SHP77 (cell line): ENCODE measurements around the gene PTPN20.
"Not testable (repeated sequence)": the region's sequence is repeated elsewhere in the genome, so short reads cannot be mapped to it uniquely, and the experiment has no call there.

Source experiments
- DNase-seq, 2 experiments: peaks; one replicate each; lab custom pipeline; 2025; lab: John Stamatoyannopoulos, UW

The PTPN20 gene

GRCh38 chr10:46911144-46911876, at the start of gene PTPN20:
PTPN20 (plus strand) TSS chr10:46911428; CDS start chr10:46932500, 21,072 bp downstream.
- not testable (repeated sequence) for DNase-seq

DNA sequence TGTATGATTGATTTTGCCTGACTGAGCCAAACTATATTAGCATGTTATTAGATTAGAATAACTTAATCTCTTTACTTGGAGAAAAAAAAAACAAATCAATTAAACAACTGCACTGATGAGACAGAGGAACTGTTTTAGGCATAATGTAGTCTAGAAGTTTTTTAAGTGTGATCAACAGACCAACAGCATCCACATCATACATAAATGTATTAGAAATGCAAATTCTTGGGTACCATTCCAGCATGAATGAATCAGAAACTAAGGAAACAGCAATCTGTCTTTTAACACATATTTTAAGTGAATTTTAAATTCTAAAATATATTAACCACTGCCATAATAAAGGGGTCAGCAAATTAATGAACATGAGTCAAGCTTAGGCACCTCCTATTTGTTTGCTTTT, 41.5 kb upstream of the PTPN20 start:
- not testable (repeated sequence) for DNase-seq

DNA sequence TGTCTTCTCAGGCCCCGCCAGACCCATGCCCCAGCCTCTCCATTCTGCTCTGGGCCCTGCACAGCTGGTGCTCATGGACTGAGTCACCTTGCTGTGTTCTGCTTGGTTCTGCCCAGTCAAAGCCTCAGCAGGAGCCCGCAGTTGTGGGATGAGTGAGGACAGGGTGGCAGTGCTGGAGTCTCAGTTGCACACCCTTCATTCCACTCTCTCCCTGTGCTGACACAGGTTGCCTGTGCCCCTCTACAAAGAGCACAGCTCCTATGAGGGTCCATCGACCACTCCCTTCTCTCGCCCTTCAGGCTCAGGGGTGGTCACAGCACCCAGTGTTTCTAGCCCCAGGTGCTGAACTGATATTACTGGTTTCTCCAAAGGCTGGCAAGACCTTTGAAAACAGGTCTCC, 39.6 kb upstream of the PTPN20 start:
- DNase-seq: not testable (repeated sequence)

DNA sequence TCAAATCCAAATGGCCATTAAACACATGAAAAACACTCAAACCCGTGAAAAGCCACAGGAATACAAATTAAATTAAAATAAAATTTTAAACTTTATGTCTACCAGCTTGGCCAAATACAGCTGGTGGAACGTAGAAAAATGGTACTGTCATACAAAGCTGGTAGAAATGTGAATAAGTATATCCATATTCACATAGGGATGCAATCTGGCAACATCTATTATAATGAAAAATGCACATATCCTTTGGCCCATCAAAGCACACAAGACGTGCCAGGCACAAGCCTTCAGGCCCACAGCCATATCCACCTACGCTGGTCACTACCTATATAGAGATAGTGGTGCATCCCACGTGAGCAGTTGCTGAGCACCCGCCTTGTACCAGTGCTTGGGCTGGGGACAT, 35.9 kb upstream of the PTPN20 start:
- DNase-seq: not testable (repeated sequence)

DNA sequence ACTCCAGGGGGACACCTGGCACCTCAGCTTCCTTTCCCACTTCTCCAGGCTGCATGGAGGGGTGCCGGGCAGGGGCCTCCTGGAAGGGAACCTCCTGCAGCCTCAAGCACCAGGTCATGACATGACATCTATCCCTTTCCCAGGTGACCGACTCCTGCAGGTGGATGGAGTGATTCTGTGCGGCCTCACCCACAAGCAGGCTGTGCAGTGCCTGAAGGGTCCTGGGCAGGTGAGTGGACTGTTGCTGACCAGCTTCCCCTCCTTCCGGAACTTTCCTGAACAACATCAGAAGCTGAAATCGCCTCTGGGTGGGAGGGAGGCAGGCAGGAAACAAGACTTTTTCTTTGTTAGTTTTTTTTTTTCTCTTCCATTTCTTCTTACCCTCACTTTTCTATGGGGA, 34.5 kb upstream of the PTPN20 start:
- not testable (repeated sequence) for DNase-seq

DNA sequence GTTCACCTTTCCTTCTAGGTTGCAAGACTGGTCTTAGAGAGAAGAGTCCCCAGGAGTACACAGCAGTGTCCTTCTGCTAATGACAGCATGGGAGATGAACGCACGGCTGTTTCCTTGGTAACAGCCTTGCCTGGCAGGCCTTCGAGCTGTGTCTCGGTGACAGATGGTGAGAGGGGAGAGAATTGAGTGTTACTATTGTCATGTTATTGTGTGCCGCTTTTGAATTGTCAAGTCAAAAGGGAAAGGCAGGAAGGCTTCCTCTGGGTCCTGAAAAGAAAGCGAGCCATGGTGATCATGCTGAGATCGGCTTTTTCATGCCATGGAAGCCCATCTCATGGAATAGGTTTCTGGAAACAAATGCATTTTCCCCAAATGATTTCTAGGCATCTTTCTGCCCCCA, 32.5 kb upstream of the PTPN20 start:
- DNase-seq: not testable (repeated sequence)

GRCh38 chr10:46890813-46891611, 20.2 kb upstream of the PTPN20 start:
- not testable (repeated sequence) for DNase-seq

DNA sequence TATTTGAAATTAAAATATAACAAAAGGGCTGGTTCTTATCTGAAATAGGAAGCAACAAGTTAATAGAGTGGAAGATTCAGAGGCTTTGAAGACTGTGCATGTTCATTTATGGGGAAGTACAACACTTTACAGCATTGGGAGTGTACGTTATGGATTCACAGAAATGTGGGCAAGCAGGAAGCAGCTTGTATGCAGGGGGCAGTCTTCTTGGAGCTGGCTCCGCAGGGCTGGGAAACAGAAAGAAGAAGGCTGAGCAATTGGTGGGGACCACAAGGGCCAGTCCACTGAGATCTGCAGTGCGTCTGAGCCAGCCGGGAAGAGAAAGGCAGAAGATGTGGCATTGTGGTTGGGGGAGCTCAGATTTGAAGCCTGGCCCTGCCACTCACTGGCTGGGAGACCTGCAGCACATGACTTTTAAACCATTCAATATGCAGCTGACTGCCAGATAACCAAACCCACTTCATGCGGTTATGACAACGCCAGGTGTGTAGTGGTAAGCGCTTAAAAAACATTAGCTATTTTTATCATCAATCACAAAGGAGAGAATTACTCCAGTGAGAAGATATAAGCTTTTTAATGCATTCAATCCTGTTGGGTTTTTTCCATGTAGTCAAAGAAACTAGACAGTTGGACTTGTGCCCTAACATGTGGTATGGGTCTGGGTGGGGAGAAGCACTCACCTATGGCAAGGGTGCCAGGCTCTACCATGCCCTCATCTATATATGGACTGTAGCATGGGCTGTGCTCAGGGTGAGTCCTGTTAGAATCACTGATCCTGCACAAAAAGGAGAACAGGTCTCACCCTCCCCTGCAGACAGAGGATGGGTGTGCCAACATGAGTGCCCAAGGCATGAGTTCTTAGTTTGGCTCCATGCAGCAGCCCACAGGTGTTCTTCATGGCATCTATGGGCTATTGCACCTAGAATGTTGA, 14.2 kb upstream of the PTPN20 start:
- not testable (repeated sequence) for DNase-seq

DNA sequence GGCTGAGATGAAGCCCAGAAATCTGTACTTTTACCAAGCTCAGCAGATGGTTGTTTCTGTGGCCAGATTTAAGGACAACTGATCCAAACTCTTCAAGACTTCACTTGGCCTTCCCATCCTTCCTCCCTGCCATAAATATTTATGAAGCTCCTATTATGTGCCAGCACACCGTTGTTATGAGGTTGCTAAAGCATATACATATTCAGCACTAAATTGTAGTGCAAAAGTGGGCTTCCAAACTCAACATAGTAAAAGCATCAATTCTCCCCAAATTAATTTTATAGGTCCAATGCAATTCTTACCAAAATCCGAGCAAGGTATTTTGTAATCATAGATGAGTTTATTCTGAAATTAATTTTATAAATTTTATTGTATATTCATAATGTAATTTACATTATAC, 10.0 kb upstream of the PTPN20 start:
- not testable (repeated sequence) for DNase-seq

DNA sequence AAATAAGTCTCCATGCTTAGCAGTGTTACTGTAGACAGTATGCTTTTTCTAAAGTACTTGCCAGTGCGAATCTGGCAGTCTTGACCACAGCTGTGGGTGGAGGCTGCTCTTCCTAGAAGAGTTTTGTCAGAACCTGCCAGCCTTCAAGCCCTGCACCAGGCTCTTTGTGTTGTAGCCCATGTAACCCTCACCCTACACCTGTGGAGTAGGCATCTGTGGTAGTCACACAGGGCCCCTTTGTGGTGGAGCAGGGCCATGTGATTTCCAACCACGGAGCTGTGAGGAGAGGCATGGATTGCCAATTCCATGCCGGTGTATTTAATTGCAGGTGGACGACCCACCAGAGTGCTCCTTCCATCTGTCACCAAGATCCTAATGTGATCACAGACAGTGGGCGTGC, 7.4 kb upstream of the PTPN20 start:
- not testable (repeated sequence) for DNase-seq

DNA sequence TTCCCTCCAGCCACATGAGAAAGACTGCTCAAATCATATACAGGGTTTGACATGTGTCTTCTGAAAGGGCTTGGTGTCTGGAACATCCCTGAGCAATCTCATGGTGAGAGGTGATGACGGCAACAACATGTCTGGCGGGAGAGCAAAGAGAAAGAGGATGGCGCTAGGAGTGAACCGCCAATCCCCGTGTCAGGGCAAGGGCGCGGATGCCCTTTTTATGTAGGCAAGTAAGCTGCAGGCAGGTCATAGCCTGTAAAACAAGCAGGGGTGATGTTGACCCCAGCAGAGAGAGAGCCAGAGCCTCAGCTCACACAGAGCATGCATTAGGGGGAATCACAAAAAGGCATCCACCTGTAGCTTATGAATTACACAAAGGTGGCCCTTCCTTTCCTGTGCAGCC, 4.9 kb upstream of the PTPN20 start:
- not testable (repeated sequence) for DNase-seq

DNA sequence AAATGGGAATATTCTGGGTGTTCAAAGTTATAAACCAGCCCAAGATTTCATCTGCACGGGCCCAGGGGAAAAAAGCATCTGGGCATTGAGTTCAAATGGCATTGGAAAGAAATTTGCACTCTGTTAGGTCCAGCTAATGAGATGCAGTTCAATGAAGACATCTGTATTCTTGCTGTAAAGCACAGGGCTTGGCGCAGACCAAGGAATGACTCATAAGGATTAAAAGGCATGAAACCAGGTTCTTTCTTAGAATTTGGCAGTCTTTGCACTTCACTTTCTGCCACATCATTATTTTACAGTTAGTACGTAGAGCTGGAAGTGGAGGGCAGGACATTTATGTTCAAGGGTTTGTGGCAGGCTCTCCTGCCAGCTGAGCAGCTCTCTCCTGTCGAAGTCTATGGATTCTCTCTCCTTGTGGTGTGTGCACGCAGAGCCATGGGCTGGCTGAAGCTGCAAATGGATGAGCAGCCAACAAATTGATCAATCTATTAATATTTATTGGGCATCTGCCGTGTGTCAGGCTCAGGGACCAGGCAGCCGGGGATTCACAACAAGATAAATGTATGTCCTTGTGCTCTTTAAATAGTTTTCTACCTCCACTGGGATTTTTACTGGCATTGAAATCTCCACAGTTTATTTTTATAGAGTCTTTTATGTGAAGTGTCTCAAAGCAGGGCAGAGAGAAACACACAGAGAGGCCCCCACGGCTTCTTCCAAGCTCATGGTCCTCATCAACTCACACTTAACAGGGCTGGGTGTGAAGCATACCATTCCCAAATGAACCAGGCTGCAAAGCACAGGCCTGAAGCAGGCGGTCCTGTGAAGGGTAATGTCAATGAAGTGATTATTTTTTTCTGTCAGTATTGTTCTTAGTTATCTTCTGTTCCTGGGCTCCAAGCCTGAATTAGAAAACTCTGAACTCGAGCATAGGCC, 3.8 kb upstream of the PTPN20 start:
- DNase-seq: not testable (repeated sequence)

DNA sequence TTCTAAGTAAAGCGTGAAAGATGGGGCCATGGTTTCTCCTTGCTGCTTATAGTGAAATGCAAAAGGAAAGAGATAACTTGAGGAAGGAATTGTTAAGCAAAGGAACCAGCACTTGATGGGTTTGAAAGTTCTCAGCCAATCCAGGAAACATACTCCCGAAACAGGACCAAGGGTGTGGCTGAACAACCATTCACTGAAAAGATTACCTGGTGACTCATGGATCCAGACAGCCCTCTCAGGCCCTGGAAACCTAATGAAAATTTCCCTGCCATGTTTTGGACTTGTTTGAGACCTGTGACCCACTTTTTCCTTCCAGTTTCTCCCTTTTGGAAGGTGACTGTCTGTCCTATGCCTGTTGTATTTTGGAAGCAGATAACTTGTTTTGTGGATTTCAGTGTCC, 11.3 kb downstream of the PTPN20 start:
- not testable (repeated sequence) for DNase-seq

DNA sequence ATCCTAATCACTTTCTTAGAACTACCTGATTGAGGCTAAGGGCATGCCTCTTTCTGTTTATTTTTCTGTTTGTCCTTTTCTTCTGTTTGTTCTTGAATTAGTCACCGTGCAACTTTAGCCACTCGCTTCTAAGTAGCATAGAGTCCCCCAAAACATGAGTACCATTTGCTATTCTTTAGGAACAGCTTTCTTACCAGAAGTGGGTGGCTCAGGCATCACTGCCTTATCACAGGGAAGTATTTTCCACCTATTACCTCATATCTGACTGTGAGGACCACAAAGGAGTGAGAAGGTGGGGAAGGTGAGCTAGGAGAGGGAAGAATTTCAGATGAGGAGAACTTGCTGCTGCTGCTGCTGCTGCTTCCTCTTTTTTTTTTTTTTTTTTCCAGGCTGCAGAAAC, 13.9 kb downstream of the PTPN20 start:
- DNase-seq: not testable (repeated sequence)

GRCh38 chr10:46925853-46926252, 14.6 kb downstream of the PTPN20 start:
- not testable (repeated sequence) for DNase-seq

GRCh38 chr10:46928810-46929209, 17.6 kb downstream of the PTPN20 start:
- DNase-seq: not testable (repeated sequence)

GRCh38 chr10:46932383-46932782, 21.2 kb downstream of the PTPN20 start:
- DNase-seq: not testable (repeated sequence)

GRCh38 chr10:46941091-46941490, 29.9 kb downstream of the PTPN20 start:
- DNase-seq: not testable (repeated sequence)

DNA sequence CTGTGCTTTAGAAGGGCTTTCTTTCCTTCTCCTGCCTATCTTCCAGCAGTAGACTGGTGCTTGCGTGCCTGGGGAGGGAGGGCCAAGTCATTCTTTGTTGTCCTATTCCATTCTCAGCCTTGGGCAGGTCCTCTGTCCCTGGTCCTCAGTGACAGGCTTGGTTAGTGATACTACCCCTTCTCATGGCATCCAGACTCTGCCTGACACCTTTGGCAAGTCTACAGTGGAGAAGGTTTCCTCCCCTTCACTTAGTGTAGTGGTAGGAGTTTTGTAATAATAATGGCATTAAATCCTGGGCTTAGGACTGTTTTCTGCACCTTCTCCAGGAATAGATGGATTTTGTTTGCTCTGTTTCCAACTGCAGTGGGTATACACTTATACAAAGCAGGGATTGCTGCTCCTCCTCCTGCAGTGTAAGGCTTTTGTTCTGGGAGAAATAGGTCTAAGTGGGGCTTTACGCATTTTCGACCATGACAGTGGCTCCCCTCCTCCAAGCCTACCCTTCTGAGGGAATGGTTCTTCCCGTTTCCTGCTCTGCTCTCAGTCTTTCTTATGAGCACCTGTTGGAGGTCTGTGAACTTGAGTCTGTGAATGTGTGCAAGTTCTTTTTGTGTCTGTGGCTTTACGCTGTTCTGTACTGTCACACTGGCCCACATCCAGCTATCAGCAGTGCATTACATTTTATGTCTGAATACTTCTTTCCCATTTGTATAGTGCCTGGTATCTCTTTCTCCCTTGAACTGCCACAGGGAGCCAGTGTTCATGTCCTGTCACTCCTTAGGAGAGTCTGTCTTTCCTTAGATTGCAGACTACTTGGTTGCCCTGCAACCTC, 37.7 kb downstream of the PTPN20 start:
- not testable (repeated sequence) for DNase-seq

GRCh38 chr10:46952540-46952939, 41.3 kb downstream of the PTPN20 start:
- DNase-seq: not testable (repeated sequence)
